NCI-H1105 (cell line): Measurements from ENCODE around the gene CACNG5.

Source experiments
- DNase-seq: peaks from one replicate; lab custom pipeline; 2025; lab: John Stamatoyannopoulos, UW

The CACNG5 gene

DNA sequence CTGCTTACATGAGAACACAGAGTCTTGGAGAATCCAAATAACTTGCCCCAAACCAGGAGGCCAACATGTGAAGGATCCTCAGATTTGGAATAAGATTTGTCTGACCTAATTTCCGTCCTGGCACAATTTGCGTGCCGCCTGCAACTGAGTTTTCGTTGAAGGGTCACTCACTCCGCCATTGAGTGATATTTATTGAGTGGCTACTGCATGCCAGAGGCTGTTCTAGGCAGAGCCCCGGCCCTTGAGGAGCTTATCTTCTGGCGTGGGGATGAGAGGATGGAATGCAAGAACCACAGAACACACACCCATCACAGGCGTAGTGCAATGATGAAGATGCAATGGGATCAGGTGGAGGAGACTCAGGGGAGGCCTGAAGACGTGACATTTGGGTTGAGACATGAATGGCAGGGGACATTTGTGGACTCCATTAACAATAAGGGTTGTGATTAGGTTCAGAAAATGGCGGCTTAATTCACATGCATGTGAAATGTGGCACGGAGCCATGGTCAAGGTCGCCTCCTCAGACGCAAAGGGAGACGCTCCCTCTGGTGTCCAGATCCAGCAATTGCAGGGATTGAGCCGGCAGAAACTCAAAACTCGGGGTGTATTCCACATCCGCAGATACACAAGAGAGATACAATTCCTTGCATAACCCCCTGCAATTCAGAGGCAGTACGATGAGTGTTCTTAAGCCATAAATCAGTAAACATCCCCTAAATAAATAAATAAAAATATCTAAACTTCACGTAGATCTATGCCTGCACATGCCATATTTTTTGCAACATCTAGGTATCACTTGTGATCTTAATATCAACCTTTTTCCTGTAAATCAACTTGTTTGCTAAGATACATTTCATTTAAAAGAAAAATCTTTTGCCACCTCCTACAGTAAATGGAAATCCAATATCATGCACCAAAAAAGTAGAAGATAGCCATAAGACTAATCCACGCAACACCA lies 71.7 kb downstream of the CACNG5 start:
- peak; percentile 86 for DNase-seq

DNA sequence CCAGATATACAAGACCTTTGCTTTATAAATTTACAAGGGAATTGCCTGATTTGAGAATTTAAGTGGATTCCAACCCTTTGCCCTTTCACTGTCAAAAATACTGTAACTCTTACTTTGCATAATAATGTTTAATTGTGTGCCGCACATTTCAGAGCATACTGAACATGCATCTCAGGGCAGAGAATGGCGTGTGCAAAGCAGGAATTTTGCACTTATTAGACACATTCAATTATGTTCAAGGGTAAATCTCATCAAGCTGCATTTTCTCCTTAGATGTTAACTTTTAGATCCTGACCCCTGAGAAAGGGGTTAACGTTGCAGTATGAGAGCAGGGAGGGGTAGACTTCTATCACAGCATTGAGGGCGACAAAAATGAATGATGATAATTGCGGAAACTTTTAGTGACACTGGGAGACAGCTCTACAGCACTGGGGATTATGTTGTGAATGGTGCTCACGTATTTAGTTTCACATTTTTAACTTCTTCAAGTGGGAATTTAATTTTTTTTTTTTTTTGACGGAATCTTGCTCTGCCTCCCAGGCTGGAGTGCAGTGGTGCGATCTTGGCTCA lies 75.0 kb downstream of the CACNG5 start:
- no peak for DNase-seq

DNA sequence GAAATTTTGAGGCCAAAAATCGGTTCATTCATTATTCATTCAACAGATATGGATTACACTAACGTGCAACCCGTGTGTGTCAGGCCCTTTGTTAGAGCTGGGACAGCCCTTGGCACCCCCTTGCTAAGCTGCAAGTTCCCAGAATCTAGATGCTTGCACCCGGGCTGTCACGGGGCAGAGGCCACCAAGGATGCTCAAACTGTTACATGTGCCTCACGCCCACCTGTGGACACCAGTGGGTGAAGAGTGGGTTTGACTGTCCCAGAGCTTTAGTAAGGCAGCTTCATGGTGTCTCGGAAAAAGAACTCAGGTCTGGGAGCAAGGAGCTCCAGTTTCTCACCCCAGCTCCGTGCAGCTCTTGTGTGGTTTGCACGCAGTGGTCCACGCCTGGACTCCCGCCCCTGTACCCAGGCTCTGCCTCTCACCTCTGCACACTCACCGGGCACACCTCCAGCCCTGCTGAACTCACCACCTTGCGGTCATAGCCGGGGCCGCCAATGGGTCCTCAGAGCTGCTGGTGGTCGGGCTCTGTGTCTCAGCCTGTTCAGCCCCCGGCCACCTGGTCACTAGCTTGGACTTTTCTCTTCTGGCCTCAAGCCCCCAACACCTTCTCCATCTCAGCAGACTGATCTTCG lies 75.9 kb downstream of the CACNG5 start:
- no peak for DNase-seq

DNA sequence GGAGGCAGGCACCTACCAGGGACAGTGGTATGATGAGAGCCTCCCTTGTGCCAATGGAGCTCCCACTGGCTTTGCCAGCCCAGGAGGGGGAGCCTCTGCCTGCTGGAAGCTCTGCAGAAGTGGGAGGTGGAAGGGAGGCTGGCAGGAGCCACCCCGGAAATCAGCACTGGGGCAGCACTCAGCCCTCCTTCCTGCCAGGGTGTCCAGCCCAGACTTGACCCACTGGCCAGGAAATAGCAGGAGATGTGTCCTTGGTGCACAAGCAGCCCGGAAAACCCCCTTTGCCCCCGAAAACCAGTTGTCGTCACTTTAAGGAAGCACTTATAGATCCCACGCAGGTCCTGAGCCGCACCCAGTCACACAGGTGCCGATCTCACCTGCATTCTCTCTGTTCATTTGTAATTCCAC lies 80.3 kb downstream of the CACNG5 start:
- DNase-seq = peak; percentile 10

DNA sequence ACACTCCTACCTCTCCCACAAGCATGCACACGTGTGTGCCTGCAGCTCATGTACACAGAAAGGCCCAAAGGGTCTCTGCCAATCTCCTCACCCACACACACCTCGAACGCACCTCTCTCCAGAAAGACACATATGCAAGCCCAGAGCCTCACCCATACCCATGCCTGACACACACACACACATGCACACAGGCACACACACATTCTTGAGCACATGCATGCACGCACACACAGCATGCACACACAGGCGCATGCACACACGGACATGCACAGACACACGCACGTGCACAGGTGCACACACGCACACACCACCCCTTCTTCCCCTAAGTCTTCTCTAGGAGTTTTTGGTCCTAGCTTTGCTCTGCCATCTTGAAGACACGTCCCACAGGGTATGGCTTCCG lies 80.9 kb downstream of the CACNG5 start:
- DNase-seq = no peak

DNA sequence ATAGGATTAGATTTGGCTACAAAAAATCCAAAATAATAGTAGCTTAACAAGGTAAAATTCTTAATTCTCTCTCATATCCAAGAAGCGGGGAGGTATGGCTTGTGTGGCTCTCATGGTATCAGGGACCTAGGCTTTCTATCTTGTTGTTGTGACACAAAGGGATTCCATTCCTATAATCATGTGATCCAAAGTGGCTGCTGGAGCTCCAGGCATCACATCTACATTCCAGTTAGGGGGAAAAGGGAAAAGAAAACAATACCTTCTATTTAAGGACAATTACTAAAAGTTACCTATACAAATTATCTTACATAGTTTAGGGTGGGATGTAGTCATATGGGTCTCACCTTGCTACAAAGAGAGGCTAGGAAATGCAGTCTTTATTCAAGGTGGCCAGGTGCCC lies 82.0 kb downstream of the CACNG5 start:
- DNase-seq = no peak

DNA sequence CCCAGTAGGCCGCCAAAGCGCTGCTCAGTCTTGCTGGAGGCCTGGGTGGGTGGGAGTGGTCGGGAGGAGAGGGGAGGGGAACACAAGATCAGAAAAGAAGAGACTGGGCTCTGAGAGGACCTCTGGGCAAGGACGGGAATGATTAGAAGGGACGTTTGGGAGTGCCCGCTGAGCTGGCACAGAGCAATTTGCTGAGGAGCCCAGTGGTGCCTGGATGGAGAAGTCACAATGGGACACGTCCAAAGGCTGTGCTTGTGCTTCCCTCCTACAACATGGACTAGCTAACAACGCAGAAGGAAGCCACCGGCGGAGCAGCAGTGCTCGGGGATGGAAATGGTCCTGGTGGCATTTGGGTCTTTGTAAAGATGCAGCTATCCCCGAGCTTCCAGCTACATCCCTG lies 84.0 kb downstream of the CACNG5 start:
- DNase-seq = no peak

DNA sequence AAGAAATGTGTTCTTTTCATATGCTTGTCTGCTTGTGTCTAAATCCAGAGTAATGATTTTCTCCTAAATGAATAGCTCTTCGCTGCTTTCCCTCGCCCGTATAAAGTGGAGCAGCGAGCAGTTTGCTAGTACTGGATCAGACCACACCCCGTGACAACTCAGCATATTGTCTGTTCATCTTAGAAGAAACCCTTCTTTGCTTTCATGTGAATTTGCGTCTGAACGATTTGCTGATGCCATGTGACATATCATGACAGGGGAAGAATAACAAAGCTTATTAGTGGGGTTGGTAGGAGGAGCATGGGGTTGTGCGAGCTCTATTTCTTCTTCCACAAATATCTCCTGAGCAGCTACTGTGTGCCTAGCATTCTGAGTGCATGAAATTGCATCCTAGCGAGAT lies 85.5 kb downstream of the CACNG5 start:
- DNase-seq = no peak

DNA sequence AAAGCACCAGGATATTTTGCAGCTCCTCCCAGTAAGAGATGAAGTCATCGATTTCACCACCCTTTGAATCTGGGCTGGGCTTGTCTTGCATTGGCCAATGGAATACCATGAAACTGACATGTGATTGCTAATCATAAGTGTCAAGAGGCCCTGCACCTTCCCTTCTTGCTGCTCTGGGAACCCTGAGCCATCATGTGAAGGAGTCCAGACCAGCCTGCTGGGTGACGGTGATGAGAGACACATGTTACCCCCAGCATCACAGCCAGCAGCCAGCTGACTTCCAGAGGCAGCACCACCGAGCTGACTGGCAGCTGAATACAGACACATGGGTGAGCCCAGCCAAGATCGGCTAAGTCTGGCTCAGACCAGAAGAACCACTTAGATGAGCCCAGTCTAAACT lies 86.0 kb downstream of the CACNG5 start:
- no peak for DNase-seq

DNA sequence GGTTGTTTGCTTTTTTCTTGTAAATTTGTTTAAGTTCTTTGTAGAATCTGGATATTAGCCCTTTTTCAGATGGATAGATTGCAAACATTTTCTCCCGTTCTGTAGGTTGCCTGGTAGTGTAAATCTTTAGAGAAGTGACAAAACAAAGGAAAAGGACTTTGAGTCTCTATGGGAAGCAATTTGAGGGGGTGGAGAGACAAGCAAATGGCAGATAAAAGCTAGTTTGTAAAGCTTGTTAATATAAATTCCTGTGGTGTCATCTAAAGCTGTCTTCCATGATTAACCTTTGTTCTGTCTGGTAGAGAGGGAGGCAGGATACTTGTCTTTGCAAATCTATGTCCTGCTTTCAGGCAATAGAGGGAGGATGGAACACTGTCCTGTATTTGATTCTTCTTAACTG lies 89.0 kb downstream of the CACNG5 start:
- no peak for DNase-seq

DNA sequence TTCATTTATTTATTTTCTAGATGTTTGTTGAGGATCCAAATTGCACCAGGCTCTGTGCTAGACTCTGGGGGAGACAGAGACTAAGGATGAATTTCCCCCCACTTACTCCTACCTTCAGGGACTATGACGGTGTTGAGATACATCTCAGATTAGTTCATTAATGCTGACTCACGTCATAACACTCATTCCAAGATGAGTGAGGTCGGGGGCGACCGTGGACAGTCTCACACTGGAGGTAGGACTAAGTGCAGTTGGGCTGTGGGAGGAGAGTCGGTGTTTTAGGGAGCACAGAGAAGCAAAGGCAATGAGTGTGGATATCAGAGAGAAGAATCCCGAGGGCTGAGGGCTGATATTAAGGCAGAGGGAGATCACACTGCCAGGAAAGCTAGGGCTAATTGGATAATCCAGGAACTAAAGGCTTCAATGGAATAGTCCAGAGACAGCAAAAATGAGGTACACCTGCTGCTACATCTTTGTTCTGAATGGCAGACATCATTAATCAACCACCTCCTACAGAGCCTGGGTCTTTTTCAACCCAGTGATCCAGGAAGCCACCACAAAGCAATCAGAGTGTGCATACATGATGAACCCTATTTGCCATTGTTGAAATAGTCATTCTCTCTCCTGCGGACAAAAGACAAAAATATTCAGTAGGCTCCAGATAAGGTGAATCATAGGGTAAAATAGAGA lies 91.0 kb downstream of the CACNG5 start:
- DNase-seq = no peak

DNA sequence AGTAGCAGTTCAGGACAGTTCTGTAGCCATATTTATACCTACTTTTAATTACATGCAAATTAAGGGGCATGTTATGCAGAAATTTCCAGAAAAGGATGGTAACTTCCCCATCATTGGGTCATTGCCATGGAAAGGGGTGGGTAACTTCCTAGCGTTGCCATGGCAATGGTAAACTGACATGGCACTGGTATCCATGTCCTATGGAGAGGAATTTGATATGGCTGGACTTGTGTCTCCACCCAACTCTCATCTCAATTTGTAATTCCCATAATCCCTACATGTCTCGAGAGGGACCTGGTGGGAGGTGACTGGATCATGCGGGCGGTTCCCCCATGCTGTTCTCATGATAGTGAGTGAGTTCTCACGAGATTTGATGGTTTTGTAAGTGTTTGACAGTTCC lies 94.0 kb downstream of the CACNG5 start:
- no peak for DNase-seq

DNA sequence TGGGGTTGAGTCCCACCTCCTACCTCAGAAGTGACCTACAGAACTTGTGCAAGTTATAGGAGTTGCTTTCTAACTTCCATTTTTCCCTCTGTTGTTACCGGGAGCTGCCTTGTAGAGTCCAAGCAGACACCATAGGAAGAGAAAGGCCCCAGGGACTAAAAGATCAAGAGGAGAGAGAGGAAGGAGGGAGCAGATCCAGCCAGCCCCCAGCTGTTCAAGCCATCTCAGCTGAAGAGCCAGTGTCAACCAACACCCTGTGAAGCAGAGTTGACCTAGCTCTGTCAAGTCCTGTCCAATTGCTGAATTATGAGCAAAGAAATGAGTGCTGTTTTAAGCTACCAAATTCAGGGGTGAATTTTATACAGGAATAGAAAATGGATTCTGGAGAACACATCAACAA lies 94.7 kb downstream of the CACNG5 start:
- DNase-seq = no peak

DNA sequence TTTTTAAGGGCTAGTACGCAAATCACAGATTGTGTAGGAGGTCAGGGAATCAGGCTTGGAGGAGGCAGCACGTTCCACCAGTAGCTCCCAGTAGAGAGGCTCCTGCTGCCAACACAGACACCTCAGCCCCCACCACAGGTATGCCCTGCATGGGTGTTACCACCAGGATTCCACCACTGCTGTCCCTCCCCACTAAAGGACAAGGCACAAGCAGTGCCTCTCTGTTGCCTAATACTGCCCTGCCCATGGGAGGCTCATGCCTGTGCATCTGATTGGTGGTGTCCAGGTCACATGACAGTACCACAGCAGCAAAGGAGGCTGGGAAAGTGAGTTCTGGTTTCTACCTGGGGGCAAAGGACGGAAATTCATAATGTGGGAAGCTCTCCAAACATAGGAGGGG lies 96.0 kb downstream of the CACNG5 start:
- DNase-seq = no peak

DNA sequence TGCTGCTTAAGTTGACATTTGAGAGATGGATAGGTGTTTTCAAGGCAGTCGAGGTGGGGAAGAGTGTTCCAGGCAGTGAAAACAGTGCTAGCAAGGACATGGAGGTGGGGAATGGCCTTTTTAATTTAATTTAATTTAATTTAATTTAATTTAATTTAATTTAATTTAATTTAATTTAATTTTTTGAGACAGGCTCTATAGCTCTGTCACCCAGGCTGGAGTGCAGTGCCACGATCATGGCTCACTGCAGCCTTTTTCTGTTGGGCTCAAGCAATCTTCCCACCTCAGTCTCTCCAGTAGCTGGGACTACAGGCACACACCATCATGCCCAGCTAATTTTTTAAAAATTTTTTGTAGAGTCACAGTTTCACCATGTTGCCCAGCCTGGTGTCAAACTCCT lies 97.4 kb downstream of the CACNG5 start:
- DNase-seq = no peak

DNA sequence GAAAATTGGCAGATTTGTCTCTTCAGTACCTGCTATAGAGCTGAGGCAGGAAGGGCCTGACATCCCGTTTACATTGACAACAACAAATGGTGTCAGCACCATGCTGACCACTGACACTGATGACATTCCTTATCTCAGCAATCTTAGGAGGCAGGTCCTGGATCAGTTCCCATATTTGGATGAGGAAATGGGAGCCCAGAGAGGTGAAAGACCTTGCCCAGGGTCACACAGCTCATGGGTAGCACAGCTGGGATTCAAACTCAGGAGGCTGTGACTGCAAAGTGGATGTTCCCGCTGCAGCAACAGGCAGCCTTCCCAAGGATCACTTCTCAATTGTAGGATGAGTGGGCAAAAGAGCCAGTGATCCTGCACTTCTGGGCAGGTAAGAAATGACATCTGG lies 99.1 kb downstream of the CACNG5 start:
- no peak for DNase-seq
